Neutrophil (primary cell): ENCODE data around the gene AMMECR1.

ENCODE experiments used
- H3K27ac ChIP-seq: fragments of 200-600 bp; sonication (generic); 2 replicates; pipeline ENCODE4 v1.5.1; 2016; ENCODE audit warnings: mild to moderate bottlenecking, moderate library complexity
- H3K27me3 ChIP-seq: fragments of 200-600 bp; sonication (generic); 2 replicates; pipeline ENCODE4 v1.6.0; 2016; ENCODE audit warnings: mild to moderate bottlenecking
- H3K36me3 ChIP-seq: fragments of 200-600 bp; sonication (generic); 2 replicates; pipeline ENCODE4 v1.5.1; 2017
- H3K4me1 ChIP-seq, 2 experiments: fragments of 200-600 bp in 1 of 2; sonication (generic) in 1 of 2; 1 replicate in 1 of 2; 2 replicates in 1 of 2; pipeline versions ENCODE4 v1.5.1 to v1.6.1; 2013 to 2016; ENCODE audit warnings: low read depth in 1 of 2, low read length in 1 of 2, mild to moderate bottlenecking in 1 of 2, moderate library complexity in 1 of 2; ENCODE audit not compliant: control insufficient read depth in 1 of 2, insufficient read depth in 1 of 2
- H3K4me3 ChIP-seq, 2 experiments: fragments of 200-600 bp in 1 of 2; sonication (generic) in 1 of 2; 1 replicate in 1 of 2; 2 replicates in 1 of 2; pipeline ENCODE4 v1.5.1; 2013 to 2016; ENCODE audit warnings: low read depth in 1 of 2, low read length in 1 of 2, mild to moderate bottlenecking in 1 of 2, moderate library complexity in 1 of 2
- H3K9me3 ChIP-seq: fragments of 200-600 bp; sonication (generic); 2 replicates; pipeline ENCODE4 v1.5.1; 2016
- TF ChIP-seq, protein P1 (sequence below): fragments of 200-600 bp; sonication (generic); IDR thresholded peaks from 2 replicates; pipeline ENCODE4 v1.5.1; 2016; ENCODE audit warnings: antibody characterized with exemption

The AMMECR1 gene

DNA sequence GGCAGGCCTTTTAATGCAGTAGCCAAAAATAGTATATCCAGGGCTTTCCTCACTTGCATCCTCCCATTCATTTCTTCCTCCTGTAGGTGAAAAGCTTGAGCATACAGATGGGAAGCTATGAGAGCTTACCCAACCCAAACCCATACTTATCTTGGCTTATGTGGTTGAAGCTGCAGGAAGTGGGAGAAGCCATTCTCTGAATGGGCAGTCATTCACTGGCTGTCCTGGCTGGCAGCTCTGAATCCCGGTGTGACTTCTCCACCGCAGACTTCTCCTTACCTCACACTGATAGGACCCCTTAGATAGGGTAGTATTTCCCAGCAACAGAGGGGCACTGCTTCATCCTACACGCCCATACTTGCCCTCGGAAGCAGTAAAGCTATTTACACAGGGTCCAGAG lies 125.4 kb downstream of the AMMECR1 start:
- TF ChIP-seq, protein P1, sequence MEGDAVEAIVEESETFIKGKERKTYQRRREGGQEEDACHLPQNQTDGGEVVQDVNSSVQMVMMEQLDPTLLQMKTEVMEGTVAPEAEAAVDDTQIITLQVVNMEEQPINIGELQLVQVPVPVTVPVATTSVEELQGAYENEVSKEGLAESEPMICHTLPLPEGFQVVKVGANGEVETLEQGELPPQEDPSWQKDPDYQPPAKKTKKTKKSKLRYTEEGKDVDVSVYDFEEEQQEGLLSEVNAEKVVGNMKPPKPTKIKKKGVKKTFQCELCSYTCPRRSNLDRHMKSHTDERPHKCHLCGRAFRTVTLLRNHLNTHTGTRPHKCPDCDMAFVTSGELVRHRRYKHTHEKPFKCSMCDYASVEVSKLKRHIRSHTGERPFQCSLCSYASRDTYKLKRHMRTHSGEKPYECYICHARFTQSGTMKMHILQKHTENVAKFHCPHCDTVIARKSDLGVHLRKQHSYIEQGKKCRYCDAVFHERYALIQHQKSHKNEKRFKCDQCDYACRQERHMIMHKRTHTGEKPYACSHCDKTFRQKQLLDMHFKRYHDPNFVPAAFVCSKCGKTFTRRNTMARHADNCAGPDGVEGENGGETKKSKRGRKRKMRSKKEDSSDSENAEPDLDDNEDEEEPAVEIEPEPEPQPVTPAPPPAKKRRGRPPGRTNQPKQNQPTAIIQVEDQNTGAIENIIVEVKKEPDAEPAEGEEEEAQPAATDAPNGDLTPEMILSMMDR: no peak
- Histone ChIP-seq H3K4me1 (peaks cover 0 to 5% of the 10 kb centered on the region in 2 experiments), H3K27ac (no peak overlapping the region), H3K27me3 (no peaks in the 10 kb centered on the region), H3K9me3 (no peaks in the 10 kb centered on the region), H3K4me3 (no peak overlapping the region), H3K36me3 (no peaks in the 10 kb centered on the region)

- H3K4me1 ChIP-seq: peaks cover 0 to 5% of the 10 kb centered on the region in 2 experiments
- H3K4me3 ChIP-seq: no peak overlapping the region
- H3K27ac ChIP-seq: no peak overlapping the region
- TF ChIP-seq, protein P1: no peak
- H3K36me3 ChIP-seq: no peaks in the 10 kb centered on the region
- no peaks in the 10 kb centered on the region for H3K27me3 ChIP-seq
- no peaks in the 10 kb centered on the region for H3K9me3 ChIP-seq
Measured at GRCh38 chrX:110188701-110189558, 129.0 kb downstream of the AMMECR1 start.

DNA sequence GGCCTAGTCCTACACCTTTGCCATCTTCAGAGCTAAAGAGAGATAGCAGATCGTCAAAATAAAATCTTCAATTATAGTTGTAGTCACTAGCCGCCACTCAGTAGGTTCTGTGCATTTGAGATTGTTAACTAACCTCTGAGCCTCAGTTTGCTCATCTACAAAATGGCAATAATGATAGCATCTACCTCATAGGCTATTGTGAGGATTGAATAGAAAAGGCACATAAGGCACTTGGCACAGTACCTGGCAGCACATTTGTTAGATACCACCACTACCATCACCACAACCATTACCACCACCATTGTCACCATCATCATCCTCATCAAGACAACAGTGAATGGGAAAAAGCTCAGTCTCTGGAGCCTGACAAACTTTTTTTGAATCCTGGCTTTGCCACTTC lies 134.6 kb downstream of the AMMECR1 start:
- Histone ChIP-seq H3K4me1 (no peaks in the 10 kb centered on the region), H3K9me3 (no peaks in the 10 kb centered on the region), H3K4me3 (no peak overlapping the region), H3K27ac (no peak overlapping the region), H3K27me3 (no peaks in the 10 kb centered on the region), H3K36me3 (peaks cover 25% of the 10 kb centered on the region)
- TF ChIP-seq, protein P1: no peak

GRCh38 chrX:110182865-110183264 lies 135.0 kb downstream of the AMMECR1 start:
- no peaks in the 10 kb centered on the region for H3K4me1 ChIP-seq
- peaks cover 25% of the 10 kb centered on the region for H3K36me3 ChIP-seq
- no peak overlapping the region for H3K4me3 ChIP-seq
- H3K27ac ChIP-seq: no peak overlapping the region
- TF ChIP-seq, protein P1: no peak
- no peaks in the 10 kb centered on the region for H3K9me3 ChIP-seq
- no peaks in the 10 kb centered on the region for H3K27me3 ChIP-seq

DNA sequence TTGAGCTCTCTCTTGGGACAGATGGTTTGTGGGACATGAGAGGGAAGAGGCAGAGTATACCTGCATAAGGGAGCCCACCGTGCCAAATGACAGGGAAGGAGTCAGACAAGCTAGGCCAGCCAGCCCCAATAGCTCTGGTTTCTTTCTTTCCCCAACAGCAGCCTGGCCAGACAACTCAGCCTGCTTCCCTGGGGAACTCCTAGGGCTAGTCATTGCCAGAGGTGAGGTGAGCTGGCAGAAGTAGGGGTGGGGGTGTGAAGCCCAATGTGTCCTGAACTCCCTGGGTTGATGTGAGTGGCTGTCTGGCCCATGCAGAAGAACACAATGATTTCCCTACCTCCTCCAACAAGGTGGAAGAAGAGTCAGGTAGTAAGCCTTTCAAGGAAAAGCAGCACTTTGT lies 135.5 kb downstream of the AMMECR1 start:
- Histone ChIP-seq H3K4me1 (no peaks in the 10 kb centered on the region), H3K4me3 (no peak overlapping the region), H3K9me3 (no peaks in the 10 kb centered on the region), H3K27ac (no peak overlapping the region), H3K27me3 (no peaks in the 10 kb centered on the region), H3K36me3 (peaks cover 25% of the 10 kb centered on the region)
- TF ChIP-seq, protein P1: no peak
